IMR-90 (cell line): ENCODE results near the gene DNAJC12. TPM values are rescaled to one million over a fixed set of nuclear protein-coding genes. Genes with fewer than 3 reads are reported as not detected.

ENCODE experiments used
- ATAC-seq: fragments of 200-7000 bp; cut with Tn5 transposase; 2 replicates; pipeline ENCODE4 v1.9.1; 2020; ENCODE audit warnings: low read depth, mild to moderate bottlenecking, moderate library complexity
- BruUV-seq: library from RNA; stranded (reverse); fragments of 400-500 nt; replicated peaks from 2 replicates; lab custom pipeline; 2021; lab: Mats Ljungman, UMichigan
- CTCF ChIA-PET: fragments of 300-600 bp; formaldehyde crosslinking; extraction: SDS; loops from one replicate; lab custom pipeline; 2021; ENCODE audit warnings: antibody characterized with exemption; lab: Yijun Ruan, JAX
- POLR2A ChIA-PET: fragments of 300-600 bp; sonication (Branson Sonifier 250); formaldehyde crosslinking; loops from one replicate; lab custom pipeline; 2022; ENCODE audit warnings: antibody characterized with exemption; ENCODE audit not compliant: unreplicated experiment; lab: Charles Lee
- DNase-seq: peaks from one replicate; pipeline ENCODE4 v3.0.0; 2013
- H2AFZ ChIP-seq: replicated peaks from 2 replicates; pipeline ENCODE3; 2013; ENCODE audit warnings: low read length, mild to moderate bottlenecking; ENCODE audit not compliant: poor library complexity
- H2AK5ac ChIP-seq: 2 replicates; pipeline ENCODE4 v1.6.1; 2013; ENCODE audit warnings: low read depth, low read length, inconsistent platforms
- H2AK9ac ChIP-seq: replicated peaks from 2 replicates; pipeline ENCODE3; 2013; ENCODE audit warnings: mild to moderate bottlenecking, low read depth, low read length, moderate library complexity; ENCODE audit not compliant: poor library complexity
- H2BK120ac ChIP-seq: 2 replicates; pipeline ENCODE4 v1.6.1; 2013; ENCODE audit warnings: low read depth, low read length, inconsistent platforms
- H2BK15ac ChIP-seq: 3 replicates; pipeline ENCODE4 v1.6.1; 2013; ENCODE audit warnings: low read depth, low read length, inconsistent platforms
- H2BK20ac ChIP-seq: 2 replicates; pipeline ENCODE4 v1.6.1; 2013; ENCODE audit warnings: low read depth, mild to moderate bottlenecking, inconsistent platforms, low read length, moderate library complexity
- H2BK5ac ChIP-seq: 2 replicates; pipeline ENCODE4 v1.6.1; 2013; ENCODE audit warnings: mild to moderate bottlenecking, low read depth, low read length, inconsistent platforms; ENCODE audit not compliant: poor library complexity, severe bottlenecking
- H3K14ac ChIP-seq: replicated peaks from 2 replicates; pipeline ENCODE4 v1.6.1; 2013; ENCODE audit warnings: low read depth, low read length, inconsistent platforms
- H3K18ac ChIP-seq: 2 replicates; pipeline ENCODE4 v1.6.1; 2013; ENCODE audit warnings: low read depth, low read length, control low read depth
- H3K23ac ChIP-seq: 2 replicates; pipeline ENCODE4 v1.6.1; 2013; ENCODE audit warnings: low read depth, low read length, inconsistent platforms
- H3K27ac ChIP-seq: 2 replicates; pipeline ENCODE4 v1.5.1; 2013; ENCODE audit warnings: mild to moderate bottlenecking, control low read depth, low read length; ENCODE audit not compliant: insufficient read depth
- H3K27me3 ChIP-seq: 2 replicates; pipeline ENCODE4 v1.6.1; 2013; ENCODE audit warnings: low read length; ENCODE audit not compliant: control insufficient read depth, insufficient read depth
- H3K36me3 ChIP-seq: 2 replicates; pipeline ENCODE4 v1.6.1; 2013; ENCODE audit warnings: low read length, mixed read lengths; ENCODE audit not compliant: control insufficient read depth, insufficient read depth
- H3K4ac ChIP-seq: 2 replicates; pipeline ENCODE4 v1.6.1; 2013; ENCODE audit warnings: low read depth, low read length, inconsistent platforms
- H3K4me1 ChIP-seq: 2 replicates; pipeline ENCODE4 v1.6.1; 2013; ENCODE audit warnings: low read length, mixed read lengths; ENCODE audit not compliant: control insufficient read depth, insufficient read depth
- H3K4me2 ChIP-seq: 2 replicates; pipeline ENCODE4 v1.6.1; 2013; ENCODE audit warnings: low read depth, mild to moderate bottlenecking, control low read depth, low read length, moderate library complexity
- H3K4me3 ChIP-seq: 2 replicates; pipeline ENCODE4 v1.5.1; 2013; ENCODE audit warnings: low read depth, mild to moderate bottlenecking, control low read depth, low read length, moderate library complexity; ENCODE audit not compliant: insufficient read depth
- H3K56ac ChIP-seq: 2 replicates; pipeline ENCODE4 v1.6.1; 2013; ENCODE audit warnings: low read length, inconsistent platforms; ENCODE audit not compliant: insufficient read depth; ENCODE audit errors: extremely low read depth
- H3K79me1 ChIP-seq, 2 experiments: 2 replicates each; pipeline ENCODE4 v1.6.1; 2013; ENCODE audit warnings: low read length in 2 of 2, inconsistent platforms in 1 of 2, low read depth in 1 of 2
- H3K9ac ChIP-seq: 2 replicates; pipeline ENCODE4 v1.6.1; 2013; ENCODE audit warnings: low read depth, low read length, control low read depth
- H3K9me1 ChIP-seq: 2 replicates; pipeline ENCODE4 v1.6.1; 2013; ENCODE audit warnings: low read length, inconsistent platforms; ENCODE audit not compliant: insufficient read depth
- H3K9me3 ChIP-seq: 2 replicates; pipeline ENCODE4 v1.6.1; 2013; ENCODE audit warnings: low read length; ENCODE audit not compliant: control insufficient read depth, insufficient read depth
- H4K20me1 ChIP-seq: 2 replicates; pipeline ENCODE4 v1.6.1; 2013; ENCODE audit warnings: low read length, inconsistent platforms; ENCODE audit not compliant: insufficient read depth
- H4K5ac ChIP-seq: 2 replicates; pipeline ENCODE4 v1.6.1; 2013; ENCODE audit warnings: mild to moderate bottlenecking, low read depth, low read length, control low read depth
- H4K8ac ChIP-seq, 2 experiments: 2 replicates each; pipeline ENCODE4 v1.6.1; 2013; ENCODE audit warnings: low read depth in 2 of 2, low read length in 2 of 2, control low read depth in 1 of 2, inconsistent platforms in 1 of 2
- H4K91ac ChIP-seq: 2 replicates; pipeline ENCODE4 v1.6.1; 2013; ENCODE audit warnings: low read depth, low read length, inconsistent platforms; ENCODE audit not compliant: insufficient read depth
- FOS ChIP-seq: fragments of 150-350 bp; IDR thresholded peaks from 2 replicates; pipeline ENCODE4 v1.6.1; 2016; ENCODE audit warnings: low read depth, low read length
- MAZ ChIP-seq: IDR thresholded peaks from 2 replicates; pipeline ENCODE4 v1.6.1; 2012; ENCODE audit warnings: low read depth, mild to moderate bottlenecking, low read length, improper control_type of control experiment, moderate library complexity, borderline replicate concordance
- MXI1 ChIP-seq: IDR thresholded peaks from 2 replicates; pipeline ENCODE4 v1.6.1; 2012; ENCODE audit warnings: low read depth, mild to moderate bottlenecking, low read length, moderate library complexity, borderline replicate concordance
- NFE2L2 ChIP-seq: fragments of 150-350 bp; IDR thresholded peaks from 2 replicates; pipeline ENCODE4 v1.6.1; 2016; ENCODE audit warnings: low read depth, mild to moderate bottlenecking, low read length
- POLR2A ChIP-seq: IDR thresholded peaks from 2 replicates; pipeline ENCODE4 v1.6.1; 2012; ENCODE audit warnings: mild to moderate bottlenecking, low read depth, low read length
- RAD21 ChIP-seq: IDR thresholded peaks from 2 replicates; pipeline ENCODE4 v1.6.1; 2012; ENCODE audit warnings: low read length, improper control_type of control experiment
- SMC3 ChIP-seq: fragments of 150-350 bp; IDR thresholded peaks from 2 replicates; pipeline ENCODE4 v1.6.1; 2016; ENCODE audit warnings: low read depth, mild to moderate bottlenecking, antibody characterized with exemption, low read length, moderate library complexity
- WGBS, 2 experiments: methylation state at CpG; one replicate each; pipeline versions ENCODE4 v1.1.5 to v1.1.7; 2013; ENCODE audit warnings: missing lambda C conversion rate in 2 of 2; ENCODE audit not compliant: insufficient read length in 1 of 2; ENCODE audit errors: extremely low coverage in 2 of 2; 5-methylcytosine and 5-hydroxymethylcytosine counted together
- dilution Hi-C: fragments of 300-500 bp; cut with HindIII; formaldehyde crosslinking; loops from one replicate; pipeline ENCODE4 v1.14.3; 2018; ENCODE audit warnings: low sequenced_read_pairs; ENCODE audit not compliant: unreplicated experiment
- in situ Hi-C: fragments of 300-500 bp; cut with MboI; formaldehyde crosslinking; loops from 3 replicates; pipeline ENCODE4 v1.14.3; 2019; ENCODE audit warnings: low sequenced_read_pairs, inconsistent platforms, mixed read lengths
- intact Hi-C: fragments of 100-400 bp; cut with micrococcal nuclease; formaldehyde crosslinking; loops from 2 replicates; pipeline ENCODE4 v1.10.0; 2022
- polyA plus RNA-seq, 3 experiments: library from polyadenylated mRNA; depleted of rRNA; stranded (reverse); fragments of >200 nt; gene quantifications; 2 replicates each; pipeline ENCODE4 v1.2.3, GENCODE V29; 2012; ENCODE audit warnings: low replicate concordance in 1 of 3
- total RNA-seq: library from RNA; depleted of rRNA; stranded (reverse); fragments of >200 nt; gene quantifications from 2 replicates; pipeline ENCODE4 v1.2.3, GENCODE V29; 2012

Gene DNAJC12
- total and polyA plus RNA-seq, 2 of the 4 experiments (the other 2 are of a cell fraction), result 2.3 to 2.9 TPM

DNA sequence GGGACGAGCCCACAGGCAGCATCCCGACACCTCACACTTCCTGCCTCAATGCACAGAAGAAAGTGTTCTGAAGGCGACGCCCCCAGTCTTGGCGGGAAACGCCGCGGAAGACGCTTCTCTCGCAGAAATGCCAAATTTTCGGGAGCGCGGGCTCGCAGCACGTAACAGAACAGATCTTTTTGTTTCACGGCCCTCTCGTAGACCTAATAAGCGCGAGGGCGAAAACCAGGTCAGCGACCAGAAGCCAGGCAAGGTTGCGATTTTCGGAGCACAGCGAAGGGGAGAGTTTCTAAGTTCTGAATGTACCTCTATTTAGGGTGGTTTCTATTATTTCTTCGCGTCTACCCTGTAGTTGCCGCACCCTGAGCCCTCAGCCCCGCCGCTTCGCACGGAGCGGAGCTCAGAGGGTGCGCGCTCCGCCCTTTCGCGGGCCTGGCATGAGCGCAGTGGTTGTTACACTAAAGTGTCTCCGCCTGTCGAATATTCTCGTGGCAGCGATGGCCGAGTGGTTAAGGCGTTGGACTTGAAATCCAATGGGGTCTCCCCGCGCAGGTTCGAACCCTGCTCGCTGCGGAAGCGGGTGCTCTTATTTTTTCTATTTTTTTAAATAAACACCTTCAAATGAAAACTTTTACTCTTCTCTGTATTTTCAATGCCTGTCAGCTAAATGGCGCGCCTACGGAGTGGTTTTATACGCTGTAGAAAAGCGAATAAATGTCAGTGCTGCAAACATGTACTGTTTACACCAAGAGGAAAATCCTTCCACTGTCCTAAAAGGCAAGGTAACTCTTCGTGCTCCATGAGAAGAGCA, 73.8 kb downstream of the DNAJC12 start:
- Histone ChIP-seq H2BK5ac (peak overlapping the region; percentile 70), H4K8ac (peak overlapping the region; percentile 68 to 74; a peak in 2 of 4 replicates), H3K27ac (peak overlapping the region; percentile 76), H3K9ac (peak overlapping the region; percentile 87), H3K4me2 (peak overlapping the region; percentile 96), H3K4me1 (no peaks in the 10 kb centered on the region), H3K18ac (peak overlapping the region; percentile 57), H3K9me1 (no peaks in the 10 kb centered on the region), H3K36me3 (no peaks in the 10 kb centered on the region), H2BK120ac (peak overlapping the region; percentile 50), H3K79me1 (no peaks in the 10 kb centered on the region), H3K4me3 (peak overlapping the region; percentile 86), H3K4ac (peak overlapping the region; percentile 49; the same call in 1 of the 2 replicates), H3K14ac (peak overlapping the region; percentile 75), H2BK20ac (peak overlapping the region; percentile 54; the same call in 1 of the 2 replicates), H2BK15ac (no peak overlapping the region), H3K23ac (peak overlapping the region; percentile 88; the same call in 1 of the 2 replicates), H4K20me1 (peaks cover 2% of the 10 kb centered on the region; the same call in 1 of the 2 replicates), H4K91ac (0 out of 2 replicates have a peak overlapping the region, but pooled peaks have one; percentile 4), H4K5ac (0 out of 2 replicates have a peak overlapping the region, but pooled peaks have one; percentile 21), H3K27me3 (no peaks in the 10 kb centered on the region), H3K9me3 (no peaks in the 10 kb centered on the region), H3K56ac (peak overlapping the region; percentile 84), H2AK5ac (no peak overlapping the region), H2AFZ (peak overlapping the region; percentile 100), H2AK9ac (peak overlapping the region; percentile 91)
- BruUV-seq, result no TSS peak
- DNase-seq, result peak; percentile 89
- WGBS, 2 experiments, result 1% methylated on average over 25 of the region's 56 CpGs; no CpG with 5 or more reads in 1 of the 2 experiments
- intact Hi-C loops, result loop anchor here (5.0 kb wide), 1 partner anchor 147 kb away; no protein-coding TSS in a partner anchor
- ChIA-PET CTCF (interaction anchor here (1.5 kb wide), 1 partner anchor 16 kb away, joined by 5 read pairs; no protein-coding TSS in a partner anchor), POLR2A (no interaction called here)
- in situ Hi-C loops, result no loop called here
- TF ChIP-seq NFE2L2 (no peak), FOS (peak; percentile 92), RAD21 (no peak), POLR2A (no peak), MAZ (peak; percentile 41; the same call in 1 of the 2 replicates), MXI1 (no peak), SMC3 (no peak)
- dilution Hi-C loops, result no loop called here
- peak; percentile 87 for ATAC-seq
